Thoracic aorta (tissue), 2 donors: ENCODE data around the gene GUF1. TPM values are rescaled to one million over a fixed set of nuclear protein-coding genes. Genes with fewer than 3 reads are reported as not detected.

Source experiments
- ATAC-seq: fragments of 150-250 bp; one replicate; pipeline ENCODE4 v1.8.0; 2017; ENCODE audit warnings: low read depth; ENCODE audit not compliant: insufficient number of reproducible peaks, low FRiP score
- DNase-seq: peaks from one replicate; pipeline ENCODE4 v3.0.0-alpha.2; 2020; ENCODE audit warnings: low spot score
- H3K27ac ChIP-seq, 2 donors: fragments of 200-600 bp; sonication (generic); 1 replicate in 1 of 2; 2 replicates in 1 of 2; pipeline ENCODE4 v1.5.1; 2016; ENCODE audit warnings: mild to moderate bottlenecking in 2 of 2, moderate library complexity in 2 of 2
- H3K27me3 ChIP-seq: fragments of 200-600 bp; sonication (generic); replicated peaks from 2 replicates; pipeline ENCODE4 v1.6.0; 2016; ENCODE audit warnings: mild to moderate bottlenecking; ENCODE audit not compliant: insufficient read depth
- H3K36me3 ChIP-seq: fragments of 200-600 bp; sonication (generic); one replicate; pipeline ENCODE4 v1.5.1; 2016
- H3K4me1 ChIP-seq, 2 donors: fragments of 200-600 bp; sonication (generic); 1 replicate in 1 of 2; 2 replicates in 1 of 2; pipeline versions ENCODE4 v1.5.1 to v1.6.0; 2016; ENCODE audit warnings: low read depth in 2 of 2, mild to moderate bottlenecking in 1 of 2; ENCODE audit not compliant: control insufficient read depth in 1 of 2
- H3K4me3 ChIP-seq: fragments of 200-600 bp; sonication (generic); 2 replicates; pipeline ENCODE4 v1.5.1; 2016; ENCODE audit warnings: mild to moderate bottlenecking
- H3K9me3 ChIP-seq: fragments of 200-600 bp; sonication (generic); 2 replicates; pipeline ENCODE4 v1.5.1; 2016
- CTCF ChIP-seq: fragments of 200-600 bp; sonication (generic); IDR thresholded peaks from one replicate; pipeline ENCODE4 v1.5.1; 2019; ENCODE audit warnings: antibody characterized with exemption
- total RNA-seq, 2 donors: library from RNA; depleted of rRNA; stranded (reverse); fragments of >200 nt; gene quantifications; one replicate each; pipeline versions ENCODE4 v1.1.0 to v1.2.3, GENCODE V29; 2016

GUF1 gene
- total RNA-seq = 10 to 100 TPM in 1 of 2 donors, 1 to 10 TPM in 1; 8.5 to 13.3 TPM

- Histone ChIP-seq H3K4me3 (peak within 1 kb of the TSS; percentile 97), H3K36me3 (no peaks in the 10 kb centered on the region), H3K27ac (peak within 1 kb of the TSS; percentile 80 to 90), H3K9me3 (no peaks in the 10 kb centered on the region), H3K4me1 (peaks cover 13 to 21% of the 10 kb centered on the region in 2 donors), H3K27me3 (no peaks in the 10 kb centered on the region)
- no peak for TF ChIP-seq CTCF
- ATAC-seq (peak; percentile 94), DNase-seq (peak; percentile 57)
Measured at GRCh38 chr4:44678094-44679041, at the start of gene GUF1. Gene GUF1, plus strand, starts transcription at chr4:44678420. Its CDS starts 203 bp downstream, at chr4:44678623.

- DNase-seq = no peak
- H3K27me3 ChIP-seq = no peaks in the 10 kb centered on the region
- no peaks in the 10 kb centered on the region for H3K4me1 ChIP-seq
- H3K36me3 ChIP-seq = no peaks in the 10 kb centered on the region
- no peak for ATAC-seq
- TF ChIP-seq CTCF = peak; percentile 46
- H3K9me3 ChIP-seq = no peaks in the 10 kb centered on the region
- no peak overlapping the region for H3K4me3 ChIP-seq
- no peak overlapping the region for H3K27ac ChIP-seq
Measured at GRCh38 chr4:44629280-44629866, 48.8 kb upstream of the GUF1 start.

GRCh38 chr4:44632089-44632488 is 46.1 kb upstream of the GUF1 start:
- Histone ChIP-seq H3K27ac (no peak overlapping the region), H3K9me3 (no peaks in the 10 kb centered on the region), H3K27me3 (no peaks in the 10 kb centered on the region), H3K36me3 (no peaks in the 10 kb centered on the region), H3K4me3 (no peak overlapping the region), H3K4me1 (no peaks in the 10 kb centered on the region)
- ATAC-seq (no peak), DNase-seq (no peak)
- TF ChIP-seq CTCF = no peak

GRCh38 chr4:44632733-44633132 is 45.5 kb upstream of the GUF1 start:
- no peak for DNase-seq
- Histone ChIP-seq H3K4me3 (no peak overlapping the region), H3K9me3 (no peaks in the 10 kb centered on the region), H3K36me3 (no peaks in the 10 kb centered on the region), H3K27ac (no peak overlapping the region), H3K4me1 (no peaks in the 10 kb centered on the region), H3K27me3 (no peaks in the 10 kb centered on the region)
- ATAC-seq = no peak
- TF ChIP-seq CTCF = no peak

- ATAC-seq = no peak
- H3K9me3 ChIP-seq = peaks cover under 1% of the 10 kb centered on the region
- no peak overlapping the region for H3K4me3 ChIP-seq
- H3K36me3 ChIP-seq = no peaks in the 10 kb centered on the region
- no peak for DNase-seq
- H3K27me3 ChIP-seq = no peaks in the 10 kb centered on the region
- no peak overlapping the region for H3K27ac ChIP-seq
- no peaks in the 10 kb centered on the region for H3K4me1 ChIP-seq
- no peak for TF ChIP-seq CTCF
Measured at GRCh38 chr4:44638091-44638490, 40.1 kb upstream of the GUF1 start.
